K562 (cell line): Measurements from ENCODE around the gene TELO2. TPM values are rescaled to one million over a fixed set of nuclear protein-coding genes. Genes with fewer than 3 reads are reported as not detected.
A peak's percentile ranks its signal among the peaks of the same experiment; 100 is the strongest.

Experiments
- ATAC-seq: fragments of 200-7000 bp; cut with Tn5 transposase; 3 replicates; pipeline ENCODE4 v1.9.1; 2020; ENCODE audit warnings: moderate library complexity
- BruUV-seq: library from RNA; stranded (reverse); fragments of 400-500 nt; replicated peaks from 2 replicates; lab custom pipeline; 2021; lab: Mats Ljungman, UMichigan
- CTCF ChIA-PET: fragments of 300-600 bp; formaldehyde crosslinking; extraction: SDS; loops from one replicate; lab custom pipeline; 2021; ENCODE audit warnings: low intra/inter-chr PET ratio; lab: Yijun Ruan, JAX
- POLR2A ChIA-PET: fragments of 300-600, 350-650 bp; sonication (Branson Sonifier 250); formaldehyde crosslinking; extraction: SDS; loops from one replicate; lab custom pipeline; 2021; ENCODE audit warnings: antibody characterized with exemption, inconsistent platforms; lab: Yijun Ruan, JAX
- DNase-seq, 4 experiments: peaks; one replicate each; pipeline versions ENCODE4 v3.0.0 to v3.0.0-alpha.2; 2011 to 2018; ENCODE audit warnings: low spot score in 3 of 4, mixed read lengths in 3 of 4; ENCODE audit errors: extremely low read depth in 1 of 4
- FAIRE-seq: peaks from 2 replicates; lab custom pipeline; 2011; peaks lifted over from hg19 to GRCh38; lab: Jason Lieb, UNC
- H2AFZ ChIP-seq: 2 replicates; pipeline ENCODE4 v1.6.0; 2011; ENCODE audit warnings: low read depth, low read length, control low read depth, inconsistent platforms
- H3K27ac ChIP-seq: fragments of 200-600 bp; 3 replicates; pipeline ENCODE4 v1.8.0; 2011; ENCODE audit warnings: low read depth, mild to moderate bottlenecking, control low read depth, inconsistent platforms, low read length, moderate library complexity, mixed read lengths; ENCODE audit errors: extremely low read depth
- H3K27me3 ChIP-seq, 2 experiments: fragments of 300-600 bp in 1 of 2; 2 replicates in 1 of 2; 3 replicates in 1 of 2; pipeline versions ENCODE4 v1.6.0 to v1.8.0; 2011; ENCODE audit warnings: inconsistent platforms in 2 of 2, low read length in 2 of 2, mild to moderate bottlenecking in 1 of 2, mixed read lengths in 1 of 2, moderate library complexity in 1 of 2; ENCODE audit not compliant: control insufficient read depth in 2 of 2, insufficient read depth in 2 of 2
- H3K36me3 ChIP-seq: fragments of 300-600 bp; 3 replicates; pipeline ENCODE4 v1.8.0; 2011; ENCODE audit warnings: mild to moderate bottlenecking, low read length, inconsistent platforms; ENCODE audit not compliant: control insufficient read depth, insufficient read depth
- H3K4me1 ChIP-seq, 2 experiments: fragments of 200-600 bp in 1 of 2; replicated peaks in 1 of 2; 2 replicates in 1 of 2; 3 replicates in 1 of 2; pipeline versions ENCODE4 v1.5.1 to v1.8.0; 2011; ENCODE audit warnings: inconsistent platforms in 2 of 2, low read length in 2 of 2, mild to moderate bottlenecking in 1 of 2, mixed read lengths in 1 of 2, moderate library complexity in 1 of 2; ENCODE audit not compliant: control insufficient read depth in 2 of 2, insufficient read depth in 2 of 2
- H3K4me2 ChIP-seq: 2 replicates; pipeline ENCODE4 v1.6.1; 2011; ENCODE audit warnings: low read length, control low read depth, inconsistent platforms, mixed read lengths; ENCODE audit not compliant: insufficient read depth
- H3K4me3 ChIP-seq: fragments of 200-600 bp; sonication (generic), shearing (Covaris generic); 2 replicates; pipeline ENCODE4 v1.5.1; 2016; ENCODE audit warnings: control low read depth, inconsistent platforms
- H3K79me2 ChIP-seq: fragments of 200-600 bp; 3 replicates; pipeline ENCODE4 v1.8.0; 2011; ENCODE audit warnings: low read length, inconsistent platforms; ENCODE audit not compliant: control insufficient read depth, insufficient read depth
- H3K9ac ChIP-seq, 2 experiments: 2 replicates each; pipeline versions ENCODE4 v1.6.0 to v1.6.1; 2011; ENCODE audit warnings: low read depth in 2 of 2, low read length in 2 of 2, control low read depth in 1 of 2, inconsistent platforms in 1 of 2, mild to moderate bottlenecking in 1 of 2, mixed read lengths in 1 of 2; ENCODE audit not compliant: insufficient read depth in 1 of 2
- H3K9me1 ChIP-seq: one replicate; pipeline ENCODE4 v1.6.0; 2011; ENCODE audit warnings: inconsistent platforms, mild to moderate bottlenecking, low read length, moderate library complexity; ENCODE audit not compliant: control insufficient read depth, insufficient read depth
- H3K9me3 ChIP-seq: replicated peaks from 2 replicates; pipeline ENCODE4 v1.5.1; 2011; ENCODE audit warnings: low read depth, low read length, inconsistent platforms; ENCODE audit not compliant: control insufficient read depth, insufficient read depth
- H4K20me1 ChIP-seq: replicated peaks from 2 replicates; pipeline ENCODE4 v1.6.1; 2011; ENCODE audit warnings: low read length, inconsistent platforms, mixed read lengths; ENCODE audit not compliant: control insufficient read depth, insufficient read depth
- MIER1 ChIP-seq: fragments of 450-650 bp; IDR thresholded peaks from 2 replicates; pipeline ENCODE4 v1.6.1; 2016; ENCODE audit warnings: antibody characterized with exemption, mild to moderate bottlenecking, low read depth
- NFATC3 ChIP-seq: fragments of 450-650 bp; IDR thresholded peaks from 2 replicates; pipeline ENCODE4 v1.6.1; 2017; ENCODE audit warnings: mild to moderate bottlenecking
- PYGO2 ChIP-seq: fragments of 450-650 bp; IDR thresholded peaks from 2 replicates; pipeline ENCODE4 v1.6.1; 2016; ENCODE audit warnings: mild to moderate bottlenecking, missing genetic modification characterization, moderate library complexity, missing compliant biosample characterization
- RBM39 ChIP-seq: fragments of 200-400 bp; formaldehyde crosslinking; optimal IDR thresholded peaks from 2 replicates; pipeline ENCODE3; 2018; ENCODE audit warnings: low read depth, low read length
- RHOXF2B ChIP-seq: fragments of 250-450 bp; sonication (Bioruptor Pico); conservative IDR thresholded peaks from 2 replicates; pipeline ENCODE4 v1.5.1; 2021
- SMARCC2 ChIP-seq: fragments of 450-650 bp; IDR thresholded peaks from 2 replicates; pipeline ENCODE4 v1.6.1; 2017; ENCODE audit warnings: antibody characterized with exemption, moderate library complexity, mild to moderate bottlenecking, low read depth
- YY1 ChIP-seq, 3 experiments: IDR thresholded peaks; 2 replicates each; pipeline ENCODE4 v1.6.1; 2011; ENCODE audit warnings: low read length in 2 of 3, mild to moderate bottlenecking in 2 of 3, moderate library complexity in 2 of 3, borderline replicate concordance in 1 of 3, control low read depth in 1 of 3, low read depth in 1 of 3; ENCODE audit not compliant: insufficient read depth in 3 of 3, insufficient replicate concordance in 2 of 3, control insufficient read depth in 1 of 3, insufficient read length in 1 of 3; ENCODE audit errors: extremely low read depth in 1 of 3
- WGBS: fragments of 100-300 bp; shearing (Covaris generic); methylation state at CpG from one replicate; pipeline ENCODE4 v1.1.6; 2016; ENCODE audit warnings: low coverage, mixed read lengths; ENCODE audit not compliant: insufficient coverage; ENCODE audit errors: missing lambda C conversion rate; 5-methylcytosine and 5-hydroxymethylcytosine counted together
- in situ Hi-C: fragments of 300-500 bp; cut with MboI; formaldehyde crosslinking; loops from 4 replicates; pipeline ENCODE4 v1.15.0; 2018; ENCODE audit warnings: inconsistent platforms, mixed read lengths
- intact Hi-C: fragments of 100-400 bp; cut with micrococcal nuclease; formaldehyde crosslinking; loops from 2 replicates; pipeline ENCODE4 v1.14.2; 2022
- polyA plus RNA-seq, 8 experiments: library from polyadenylated mRNA; depleted of rRNA in 4 of 8; stranded (reverse) in 5 of 8; unstranded in 3 of 8; fragments of >200 nt; fragmentation: Nextera tagmentation in 2 of 8; fragmentation: Illumina TruSeq in 1 of 8; extraction: Ambion mirVana in 2 of 8; extraction: Trizol in 1 of 8; gene quantifications; 2 replicates each; pipeline versions ENCODE4 v1.2.1 to v1.2.3, GENCODE V29; 2011 to 2014; ENCODE audit warnings: inconsistent platforms in 1 of 8, missing spikeins in 1 of 8
- total RNA-seq, 7 experiments: library from RNA; depleted of rRNA in 6 of 7; stranded (reverse); fragments of >200 nt in 6 of 7; fragmentation: Illumina TruSeq in 2 of 7; extraction: Trizol in 2 of 7; gene quantifications; 2 replicates each; pipeline versions ENCODE4 v1.2.1 to v1.2.3, GENCODE V29; 2011 to 2021; ENCODE audit warnings: low replicate concordance in 1 of 7

The TELO2 gene
- total and polyA plus RNA-seq, 9 of the 15 experiments (the other 6 are each of a cell fraction or from before 2014, with no cell fraction given), result 0.51 to 91.8 (median 14.5) TPM

GRCh38 chr16:1489077-1489476 lies 4.1 kb upstream of the TELO2 start (continued):
- TF ChIP-seq NFATC3, result no peak
- TF ChIP-seq RHOXF2B (CRISPR knock-in tag), result no peak
- TF ChIP-seq PYGO2 (tag), result no peak
- TF ChIP-seq RBM39, result no peak

DNA sequence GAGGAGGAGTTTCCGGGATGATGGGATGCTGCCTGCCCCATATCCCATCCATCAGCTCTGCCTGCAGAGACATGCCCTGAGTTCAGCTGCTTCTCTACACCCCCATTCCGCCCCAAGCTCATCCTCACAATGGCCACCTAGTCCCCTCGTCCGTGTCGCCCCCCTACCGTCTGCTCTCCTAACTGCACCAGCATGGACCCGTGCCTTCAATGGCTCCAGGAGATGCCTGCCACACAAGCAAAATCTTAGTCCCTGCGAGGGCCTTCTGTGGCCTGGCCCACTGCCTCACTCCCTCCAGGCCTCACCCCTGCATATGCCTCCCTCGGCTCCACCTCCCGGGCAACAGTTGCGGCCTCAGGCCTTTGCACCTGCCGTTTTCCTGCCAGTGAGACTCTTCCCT lies 1.8 kb upstream of the TELO2 start:
- peak overlapping the region; percentile 17; the same call in 1 of the 2 replicates for H2AFZ ChIP-seq
- H3K27me3 ChIP-seq, result no peaks in the 10 kb centered on the region
- TF ChIP-seq YY1 (IDR thresholded peaks at IDR 0.05; ENCODE audit: borderline replicate concordance in 1 of 3, control insufficient read depth in 1 of 3, extremely low read depth in 1 of 3, insufficient read depth in 3 of 3, insufficient read length in 1 of 3, insufficient replicate concordance in 2 of 3, low read depth in 1 of 3, low read length in 2 of 3) (peak in 1 of 3 experiments; percentile 22), MIER1 (no peak), SMARCC2 (no peak)
- no peak overlapping the region for H3K4me3 ChIP-seq
- CTCF ChIA-PET, result no interaction called here
- H3K9me3 ChIP-seq, result no peaks in the 10 kb centered on the region
- peaks cover 23% of the 10 kb centered on the region; the same call in 2 of the 3 replicates for H3K36me3 ChIP-seq
- no TSS peak for BruUV-seq
- H4K20me1 ChIP-seq, result peaks cover 7% of the 10 kb centered on the region; the same call in 1 of the 2 replicates
- no peak for DNase-seq
- H3K9me1 ChIP-seq, result no peaks in the 10 kb centered on the region
- 75% methylated on average over 10 of the region's 12 CpGs for WGBS
- in situ Hi-C loops (no loop called here), intact Hi-C loops (no loop called here)
- no peak for FAIRE-seq
- ATAC-seq, result no peak
- POLR2A ChIA-PET, result interaction anchor here (0.7 to 2.6 kb wide), 2 partner anchors 8 to 71 kb away, joined by 3 to 13 read pairs; partner anchors contain the start of gene UQCC4
- H3K79me2 ChIP-seq, result peaks cover 32% of the 10 kb centered on the region
- peak overlapping the region in 1 of 2 experiments; percentile 55; a peak in 2 of 4 replicates for H3K9ac ChIP-seq
- no peak overlapping the region for H3K27ac ChIP-seq
- peaks cover 16 to 65% of the 10 kb centered on the region in 2 experiments; a peak in 3 of 5 replicates for H3K4me1 ChIP-seq
- no peak overlapping the region for H3K4me2 ChIP-seq
